T47D (cell line): ENCODE data around the gene KIDINS220.

Experiments used
- DNase-seq, 2 experiments: peaks; one replicate each; pipeline versions ENCODE4 v3.0.0 to v3.0.0-alpha.2; 2011 to 2012; ENCODE audit warnings: low read depth in 1 of 2, low spot score in 1 of 2
- JUND ChIP-seq: IDR thresholded peaks from 2 replicates; pipeline ENCODE4 v1.6.1; 2012; ENCODE audit warnings: low read depth
- in situ Hi-C: cut with HindIII; loops from 2 replicates; pipeline ENCODE4 v1.10.0; 2016; ENCODE audit warnings: low sequenced_read_pairs, low pct_unique_long_range_greater_than_20kb

The KIDINS220 gene

DNA sequence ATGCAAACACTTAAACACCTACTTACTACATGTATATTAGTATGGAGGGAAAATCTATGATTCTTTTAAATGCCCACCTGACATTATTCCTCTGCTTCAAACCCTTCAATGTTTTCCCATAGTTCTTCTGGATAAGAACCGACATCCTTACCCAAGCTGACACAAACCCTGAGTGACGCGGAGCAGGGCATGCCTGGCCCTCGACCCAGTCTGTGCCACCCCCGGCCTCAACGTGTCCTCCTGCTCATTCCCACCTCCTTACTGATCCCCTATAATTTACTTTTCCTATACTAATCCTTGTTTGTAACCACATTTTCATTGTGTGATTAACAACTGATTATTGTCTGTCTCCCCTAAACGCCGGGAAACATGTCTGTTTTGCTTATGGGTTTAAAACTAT, 17.5 kb downstream of the KIDINS220 start:
- no peak for DNase-seq
- no peak for TF ChIP-seq JUND
- in situ Hi-C loops, result no loop called here

GRCh38 chr2:8819194-8819593, 18.2 kb downstream of the KIDINS220 start:
- no peak for DNase-seq
- TF ChIP-seq JUND, result no peak
- in situ Hi-C loops, result no loop called here

DNA sequence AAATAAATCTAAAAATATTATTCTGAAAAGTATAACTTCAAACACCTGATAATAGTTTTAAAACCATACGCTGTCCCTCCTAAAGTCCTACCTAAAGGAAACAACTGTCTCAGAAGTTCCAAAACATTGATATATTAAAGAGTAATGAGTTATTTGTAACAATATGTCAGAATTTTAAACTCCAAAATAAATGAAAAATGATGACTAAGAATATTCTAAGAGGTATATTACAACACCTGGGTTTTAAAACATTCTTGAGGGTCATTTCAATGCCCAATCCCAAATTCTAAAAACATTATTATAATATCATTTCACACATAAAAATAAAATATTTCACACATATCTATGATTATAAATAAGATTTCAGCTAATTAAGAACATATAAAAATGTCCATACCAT, 20.2 kb downstream of the KIDINS220 start:
- no peak for TF ChIP-seq JUND
- in situ Hi-C loops, result no loop called here
- no peak for DNase-seq

DNA sequence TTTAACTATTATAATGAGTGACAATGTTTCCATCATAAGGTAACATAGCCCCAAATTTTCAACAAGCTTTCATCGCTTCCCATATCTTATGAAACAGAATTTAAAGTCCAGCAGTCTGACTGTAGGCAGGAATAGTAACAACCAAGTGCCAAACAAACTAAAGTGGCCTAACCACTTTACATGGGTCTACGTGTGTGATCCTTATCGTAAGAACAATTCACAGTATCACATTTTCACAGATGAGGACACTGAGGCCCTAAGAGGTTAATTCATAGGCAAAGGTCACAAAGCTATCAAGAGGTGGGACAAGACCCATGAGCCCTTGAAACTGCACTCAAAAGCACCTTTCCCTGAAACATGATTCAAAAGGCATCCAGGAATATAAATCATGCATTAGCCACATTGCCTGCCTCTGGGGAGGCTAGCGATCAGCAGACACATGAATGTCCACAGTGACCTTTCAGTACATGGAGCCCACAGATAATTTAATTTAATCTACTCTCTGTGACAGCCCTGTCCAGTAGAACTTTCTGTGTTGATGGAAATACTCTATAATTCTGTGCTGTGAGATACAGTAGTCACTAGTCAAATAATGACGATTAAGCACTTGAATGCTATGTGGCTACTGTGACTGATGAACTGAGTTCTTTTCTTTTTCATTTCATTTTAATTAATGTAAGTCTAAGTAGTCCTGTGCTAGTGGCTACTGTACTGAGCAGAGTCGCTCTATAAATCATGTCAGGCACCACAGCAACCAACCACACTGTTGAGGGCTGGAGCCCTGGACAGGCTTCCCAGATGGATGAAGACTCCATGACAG, 30.3 kb downstream of the KIDINS220 start:
- in situ Hi-C loops, result no loop called here
- DNase-seq, result no peak
- no peak for TF ChIP-seq JUND

GRCh38 chr2:8805278-8806210, 31.9 kb downstream of the KIDINS220 start:
- no peak for DNase-seq
- no peak for TF ChIP-seq JUND
- in situ Hi-C loops, result no loop called here

DNA sequence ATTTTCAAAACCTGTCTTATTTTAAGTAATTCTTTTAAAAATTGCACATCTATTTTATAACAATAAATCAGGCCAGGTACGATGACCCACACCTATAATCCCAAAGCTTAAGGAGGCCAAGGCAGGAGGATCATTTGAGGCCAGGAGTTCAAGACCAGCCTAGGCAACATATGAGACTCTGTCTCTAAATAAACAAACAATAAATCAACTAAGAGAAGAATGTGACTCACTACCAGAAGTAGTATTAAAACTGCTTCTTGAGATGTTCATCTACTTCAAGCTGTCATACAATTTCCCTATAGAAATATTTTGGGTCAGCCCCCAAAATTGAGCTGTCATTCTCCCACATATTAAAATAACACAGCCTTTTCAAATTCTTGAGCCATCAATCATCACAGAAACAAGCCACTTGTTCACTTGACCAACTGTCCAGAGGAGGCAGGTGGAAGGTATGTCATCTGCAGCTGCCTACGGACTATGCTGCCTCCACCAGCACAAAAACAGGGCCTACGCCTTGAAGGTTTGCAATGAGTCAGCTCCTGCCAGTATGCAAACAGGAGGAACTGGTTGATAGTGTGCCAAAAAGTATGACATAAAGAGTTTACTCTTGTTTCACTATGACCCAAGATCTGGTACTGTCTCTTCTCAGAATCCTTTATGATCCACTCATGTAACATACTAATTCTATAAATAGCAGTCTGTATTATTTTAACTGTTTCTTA, 33.6 kb downstream of the KIDINS220 start:
- TF ChIP-seq JUND, result peak; percentile 52; the same call in 1 of the 2 replicates
- peak; percentile 37 to 90 for DNase-seq
- in situ Hi-C loops, result no loop called here

DNA sequence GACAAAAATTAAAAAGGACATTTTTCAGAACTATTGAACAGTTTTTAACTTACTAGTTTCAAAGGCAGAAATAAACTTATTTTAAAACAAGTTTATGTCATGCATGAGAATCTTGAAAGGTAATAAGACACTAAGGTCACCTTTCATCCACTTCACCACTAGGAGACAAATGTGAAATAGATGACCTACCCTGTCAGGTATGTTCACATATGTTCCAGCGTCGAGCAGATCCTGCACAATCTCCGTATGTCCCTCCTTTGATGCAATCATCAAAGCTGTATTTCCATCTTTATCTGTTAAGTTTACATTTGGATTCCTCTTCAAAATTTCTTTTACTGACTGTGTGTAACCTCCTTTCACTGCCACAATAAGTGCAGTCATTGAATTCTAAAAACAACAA, 34.7 kb downstream of the KIDINS220 start:
- DNase-seq, result no peak
- TF ChIP-seq JUND, result no peak
- in situ Hi-C loops, result no loop called here

DNA sequence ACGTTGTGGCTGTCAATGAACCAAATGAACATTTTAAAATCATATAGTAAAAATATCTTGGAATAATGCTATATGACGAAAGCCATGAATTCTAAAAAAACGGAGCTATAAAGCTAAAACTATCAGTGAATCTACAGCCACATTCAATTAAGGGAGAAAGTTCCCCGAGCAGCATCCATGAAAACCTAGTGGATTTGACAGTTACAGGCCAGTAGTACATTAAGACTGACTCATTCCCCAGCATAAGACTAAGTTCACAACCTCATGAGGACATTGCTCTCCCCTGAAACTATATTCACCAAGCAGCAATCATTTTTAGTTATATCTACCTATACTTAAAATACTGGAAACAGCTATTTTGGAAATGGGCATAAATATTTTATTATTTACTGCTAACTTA, 36.6 kb downstream of the KIDINS220 start:
- no peak for DNase-seq
- in situ Hi-C loops, result no loop called here
- no peak for TF ChIP-seq JUND

GRCh38 chr2:8800218-8800617, 37.2 kb downstream of the KIDINS220 start:
- DNase-seq, result no peak
- TF ChIP-seq JUND, result no peak
- in situ Hi-C loops, result no loop called here

- in situ Hi-C loops, result no loop called here
- TF ChIP-seq JUND, result no peak
- DNase-seq, result no peak
Measured at GRCh38 chr2:8799004-8799403, 38.4 kb downstream of the KIDINS220 start.

GRCh38 chr2:8798393-8798792, 39.0 kb downstream of the KIDINS220 start:
- no peak for DNase-seq
- no peak for TF ChIP-seq JUND
- in situ Hi-C loops, result no loop called here

DNA sequence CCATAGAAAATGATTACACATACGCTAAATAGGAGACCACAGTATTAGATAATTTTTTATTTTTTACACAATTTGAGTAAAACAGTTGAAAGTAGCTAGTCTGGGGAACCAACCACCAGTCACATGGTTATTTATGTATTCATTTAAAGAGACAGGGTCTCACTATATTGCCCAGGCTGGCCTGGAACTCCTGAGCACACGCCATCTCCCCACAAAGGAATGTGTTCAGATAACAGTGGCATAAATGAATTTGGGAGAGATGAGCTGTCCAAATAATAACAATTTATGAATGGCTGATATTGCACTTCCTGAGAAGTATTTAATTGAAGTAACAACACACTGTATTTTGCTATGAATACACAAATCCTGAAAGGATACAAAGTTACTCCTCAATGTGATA, 39.7 kb downstream of the KIDINS220 start:
- no peak for TF ChIP-seq JUND
- DNase-seq, result no peak
- in situ Hi-C loops, result no loop called here
